Small intestine (tissue), 16 donors: ENCODE measurements around the gene ZCWPW1. TPM values are rescaled to one million over a fixed set of nuclear protein-coding genes. Genes with fewer than 3 reads are reported as not detected.

Experiments used
- DNase-seq, 2 donors: peaks; one replicate each; pipeline versions ENCODE4 v3.0.0 to v3.0.0-alpha.2; 2013
- FAIRE-seq: peaks from 2 replicates; lab custom pipeline; 2012; peaks lifted over from hg19 to GRCh38; lab: Jason Lieb, UNC
- H3K27ac ChIP-seq, 3 donors: one replicate each; pipeline ENCODE4 v1.5.1; 2013; ENCODE audit warnings: low read length in 2 of 3, mild to moderate bottlenecking in 2 of 3, control low read depth in 1 of 3, inconsistent platforms in 1 of 3, low read depth in 1 of 3, moderate library complexity in 1 of 3
- H3K27me3 ChIP-seq, 3 donors: one replicate each; pipeline ENCODE4 v1.6.1; 2013; ENCODE audit warnings: low read length in 3 of 3, inconsistent platforms in 1 of 3; ENCODE audit not compliant: control insufficient read depth in 3 of 3, insufficient read depth in 3 of 3
- H3K36me3 ChIP-seq, 3 donors: one replicate each; pipeline ENCODE4 v1.6.1; 2013; ENCODE audit warnings: low read length in 3 of 3, inconsistent platforms in 1 of 3, low read depth in 1 of 3, mild to moderate bottlenecking in 1 of 3, moderate library complexity in 1 of 3; ENCODE audit not compliant: control insufficient read depth in 3 of 3, insufficient read depth in 2 of 3
- H3K4me1 ChIP-seq, 3 donors: one replicate each; pipeline ENCODE4 v1.6.1; 2013; ENCODE audit warnings: low read length in 2 of 3, inconsistent platforms in 1 of 3, low read depth in 1 of 3, mild to moderate bottlenecking in 1 of 3, moderate library complexity in 1 of 3; ENCODE audit not compliant: control insufficient read depth in 3 of 3, insufficient read depth in 2 of 3
- H3K4me3 ChIP-seq, 3 donors: one replicate each; pipeline ENCODE4 v1.5.1; 2013; ENCODE audit warnings: low read length in 3 of 3, control low read depth in 1 of 3, inconsistent platforms in 1 of 3, low read depth in 1 of 3, mild to moderate bottlenecking in 1 of 3, moderate library complexity in 1 of 3
- H3K9me3 ChIP-seq, 2 donors: one replicate each; pipeline ENCODE4 v1.6.1; 2013; ENCODE audit warnings: low read depth in 1 of 2, low read length in 1 of 2; ENCODE audit not compliant: control insufficient read depth in 2 of 2, insufficient read depth in 1 of 2
- WGBS, 3 donors: extraction: QIAGEN DNeasy Blood & Tissue Kit; methylation state at CpG; one replicate each; pipeline ENCODE4 v1.1.7; 2013; 5-methylcytosine and 5-hydroxymethylcytosine counted together
- long read RNA-seq, 10 donors: transcript quantifications; one replicate each; lab custom pipeline, GENCODE V29; 2026
- polyA plus RNA-seq, 4 donors: library from polyadenylated mRNA; stranded (reverse) in 3 of 4; unstranded in 1 of 4; fragments of 200-250 nt in 3 of 4; fragments of 120-200 nt in 1 of 4; gene quantifications; one replicate each; pipeline versions ENCODE4 v1.2.1 to v1.2.3, GENCODE V29; 2013
- donor health status: healthy with polysubstance abuse.
- donor health status: control.
- donor health status: control.
- donor health status: Bipolar disorder and iron deficiency.
- donor health status: healthy.

The ZCWPW1 gene, protein sequence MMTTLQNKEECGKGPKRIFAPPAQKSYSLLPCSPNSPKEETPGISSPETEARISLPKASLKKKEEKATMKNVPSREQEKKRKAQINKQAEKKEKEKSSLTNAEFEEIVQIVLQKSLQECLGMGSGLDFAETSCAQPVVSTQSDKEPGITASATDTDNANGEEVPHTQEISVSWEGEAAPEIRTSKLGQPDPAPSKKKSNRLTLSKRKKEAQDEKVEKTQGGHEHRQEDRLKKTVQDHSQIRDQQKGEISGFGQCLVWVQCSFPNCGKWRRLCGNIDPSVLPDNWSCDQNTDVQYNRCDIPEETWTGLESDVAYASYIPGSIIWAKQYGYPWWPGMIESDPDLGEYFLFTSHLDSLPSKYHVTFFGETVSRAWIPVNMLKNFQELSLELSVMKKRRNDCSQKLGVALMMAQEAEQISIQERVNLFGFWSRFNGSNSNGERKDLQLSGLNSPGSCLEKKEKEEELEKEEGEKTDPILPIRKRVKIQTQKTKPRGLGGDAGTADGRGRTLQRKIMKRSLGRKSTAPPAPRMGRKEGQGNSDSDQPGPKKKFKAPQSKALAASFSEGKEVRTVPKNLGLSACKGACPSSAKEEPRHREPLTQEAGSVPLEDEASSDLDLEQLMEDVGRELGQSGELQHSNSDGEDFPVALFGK
- 1 to 10 TPM; 1.3 to 6.5 (median 4.8) TPM for polyA plus RNA-seq
- long read RNA-seq, donor 1, partial matches to known transcripts = 78 of 78 reads
- long read RNA-seq, donor 1, other reads (novel, unspliced or antisense) = 0 of 78 reads
- long read RNA-seq, donor 2 = 0 reads
- long read RNA-seq, donor 3, partial matches to known transcripts = 60 of 60 reads
- long read RNA-seq, donor 3, other reads (novel, unspliced or antisense) = 0 of 60 reads
- long read RNA-seq, donor 4 = 0 reads
- long read RNA-seq, donor 5 = 0 reads
- long read RNA-seq, donor 6 = 0 reads
- long read RNA-seq, donor 7, partial matches to known transcripts = 0 of 1 reads
- long read RNA-seq, donor 7, other reads (novel, unspliced or antisense) = 0 of 1 reads
- long read RNA-seq, donor 8 = 0 reads
- long read RNA-seq, donor 9 = 0 reads
- long read RNA-seq, donor 10, partial matches to known transcripts = 40 of 40 reads
- long read RNA-seq, donor 10, other reads (novel, unspliced or antisense) = 0 of 40 reads

GRCh38 chr7:100428199-100428966 is at the start of gene ZCWPW1:
Gene ZCWPW1 (minus strand): TSS chr7:100428703. CDS start chr7:100420649, 8,054 bp downstream.
- H3K4me3 ChIP-seq = peak within 1 kb of the TSS; percentile 81 to 88 (median 83)
- peaks cover 0 to 5% of the 10 kb centered on the region in 2 donors for H3K9me3 ChIP-seq
- H3K36me3 ChIP-seq = peaks cover 0 to 28% (median 0%) of the 10 kb centered on the region in 3 donors
- H3K27ac ChIP-seq = peak within 1 kb of the TSS; percentile 92 to 100 (median 94)
- no peaks in the 10 kb centered on the region for H3K27me3 ChIP-seq
- WGBS, 3 donors = 0 to 1% (median 0%) methylated on average over 66 of the region's 66 CpGs
- DNase-seq (peak; percentile 97 to 99), FAIRE-seq (no peak)
- peaks cover 0 to 30% (median 2%) of the 10 kb centered on the region in 3 donors for H3K4me1 ChIP-seq

DNA sequence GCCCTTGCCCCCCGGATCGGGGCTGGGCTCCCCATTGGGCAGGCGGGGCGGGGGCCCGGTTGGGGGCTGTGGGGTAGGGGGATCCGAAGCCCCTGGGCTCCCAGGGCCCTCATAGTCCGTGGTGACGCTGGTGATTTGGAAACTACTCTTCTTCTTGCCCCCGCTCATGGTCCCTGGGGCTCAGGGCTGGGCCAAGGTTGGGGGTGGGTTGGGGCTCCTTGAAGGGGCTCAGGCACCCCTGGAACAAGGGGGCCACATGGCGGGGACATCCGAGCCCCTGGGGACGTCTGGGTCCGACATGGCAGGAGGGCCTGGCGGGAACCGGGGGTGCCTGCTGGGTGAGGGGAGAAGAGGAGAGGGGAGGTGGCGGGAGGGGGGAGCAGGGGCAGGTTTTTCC is 49.4 kb upstream of the ZCWPW1 start:
- WGBS, 3 donors = 0 to 1% (median 0%) methylated on average over 12 to 16 of the region's 16 CpGs
- H3K4me1 ChIP-seq = peaks cover 0 to 36% (median 16%) of the 10 kb centered on the region in 3 donors
- no peak for DNase-seq

DNA sequence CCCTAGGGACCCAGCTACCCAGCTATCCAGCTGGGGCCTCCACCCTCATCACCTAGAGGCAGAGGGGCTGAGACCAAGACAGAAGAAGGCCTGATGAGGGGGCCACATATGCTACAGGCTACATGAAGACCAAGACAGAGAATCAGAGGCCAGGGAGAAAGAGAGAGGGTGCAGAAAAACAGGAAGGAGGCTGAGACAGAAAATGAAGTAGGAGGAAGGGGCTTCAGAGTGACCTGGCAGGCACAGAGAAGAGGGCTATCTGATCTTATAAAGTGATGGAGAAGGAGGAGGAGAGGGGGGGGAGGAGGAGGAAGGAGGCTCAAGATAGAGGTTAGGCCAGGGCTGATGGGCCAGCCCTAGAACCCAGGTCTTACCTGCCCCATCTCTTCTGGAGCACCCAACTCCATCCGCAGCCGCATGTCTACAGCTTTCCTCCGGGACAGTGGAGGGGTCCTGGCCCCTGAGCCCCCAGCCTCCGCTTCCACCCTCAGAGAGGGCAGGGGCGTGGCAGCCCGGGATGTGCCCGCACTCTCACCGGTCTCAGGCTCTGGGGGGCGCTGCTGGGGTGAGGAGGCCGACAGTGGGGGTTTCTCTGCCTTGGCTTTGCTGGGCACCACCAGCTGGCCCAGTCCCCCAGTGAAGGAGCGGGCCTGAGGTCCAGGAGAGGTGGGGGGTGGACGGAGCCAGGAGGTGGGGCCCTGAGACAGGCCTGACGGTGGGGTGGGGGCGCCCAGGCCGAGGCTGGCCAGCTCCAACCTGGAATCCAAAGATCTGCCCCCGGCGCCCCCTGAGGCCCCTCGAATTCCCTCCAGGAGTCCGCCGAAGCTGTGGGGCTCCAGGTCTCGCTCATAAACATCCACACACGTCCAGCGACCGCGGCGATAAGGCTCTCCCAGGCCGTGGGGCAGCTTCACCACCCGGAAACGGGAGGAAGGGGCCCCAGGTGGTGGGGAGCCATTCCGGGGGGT is 48.7 kb upstream of the ZCWPW1 start:
- peak overlapping the region in 1 of 3 donors; percentile 56 for H3K27ac ChIP-seq
- H3K9me3 ChIP-seq = no peaks in the 10 kb centered on the region
- H3K4me3 ChIP-seq = peak overlapping the region; percentile 92 to 99 (median 96)
- peaks cover under 1 to 47% (median 7%) of the 10 kb centered on the region in 3 donors for H3K36me3 ChIP-seq
- DNase-seq (peak in 1 of 2 donors; percentile 63), FAIRE-seq (no peak)
- H3K27me3 ChIP-seq = no peaks in the 10 kb centered on the region
- peaks cover 2 to 32% (median 19%) of the 10 kb centered on the region in 3 donors for H3K4me1 ChIP-seq
- 9 to 11% (median 9%) methylated on average over 25 to 30 of the region's 30 CpGs for WGBS, 3 donors

More for the DNA sequence above, 49.4 kb upstream of the ZCWPW1 start:
- no peaks in the 10 kb centered on the region for H3K27me3 ChIP-seq
- H3K4me3 ChIP-seq = peak overlapping the region; percentile 92 to 99 (median 96)
- FAIRE-seq = no peak
- H3K9me3 ChIP-seq = no peaks in the 10 kb centered on the region
- peaks cover 0 to 40% (median 7%) of the 10 kb centered on the region in 3 donors for H3K36me3 ChIP-seq
- H3K27ac ChIP-seq = peak overlapping the region in 2 of 3 donors; percentile 93 to 95

DNA sequence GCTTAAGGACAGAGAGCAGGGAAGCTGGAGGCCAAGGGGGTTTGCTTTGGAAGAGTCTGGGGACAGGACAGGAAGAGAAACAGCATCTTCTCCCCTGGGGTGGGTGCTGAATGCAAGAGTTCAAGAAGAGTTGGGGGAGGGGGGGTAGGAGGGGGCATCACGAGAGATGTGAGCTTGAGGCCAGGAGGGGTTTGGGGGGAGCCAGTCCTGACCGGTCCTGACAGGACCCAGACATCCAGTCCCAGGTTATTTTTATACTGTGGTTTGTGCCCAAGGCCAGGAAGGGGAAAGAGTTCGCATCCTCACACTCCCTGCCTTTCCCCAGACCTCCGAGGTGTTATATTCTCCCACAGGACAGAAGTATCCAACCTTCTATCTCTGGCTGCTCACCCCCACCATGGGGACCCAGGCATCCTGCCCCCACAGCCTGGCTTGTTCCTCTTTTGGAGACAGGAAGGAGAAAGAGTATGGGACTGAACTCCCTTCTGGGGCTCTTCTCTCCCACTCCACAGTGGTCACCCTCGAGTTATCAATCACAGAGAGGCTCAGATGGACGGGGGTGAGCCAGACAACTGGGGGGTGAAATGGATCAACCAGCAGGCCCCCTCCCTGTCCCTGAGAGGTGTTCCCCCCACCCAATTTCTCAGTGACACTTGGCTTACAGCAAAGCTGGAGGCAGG is 47.7 kb upstream of the ZCWPW1 start:
- FAIRE-seq = no peak
- peak overlapping the region in 2 of 3 donors; percentile 92 to 96 for H3K4me3 ChIP-seq
- no peaks in the 10 kb centered on the region for H3K9me3 ChIP-seq
- no peak for DNase-seq
- no peaks in the 10 kb centered on the region for H3K27me3 ChIP-seq
- H3K27ac ChIP-seq = peak overlapping the region in 2 of 3 donors; percentile 2 to 19
- 25 to 52% (median 41%) methylated on average over 6 of the region's 6 CpGs for WGBS, 3 donors
- H3K36me3 ChIP-seq = peaks cover 3 to 56% (median 7%) of the 10 kb centered on the region in 3 donors
- peaks cover 2 to 32% (median 19%) of the 10 kb centered on the region in 3 donors for H3K4me1 ChIP-seq

DNA sequence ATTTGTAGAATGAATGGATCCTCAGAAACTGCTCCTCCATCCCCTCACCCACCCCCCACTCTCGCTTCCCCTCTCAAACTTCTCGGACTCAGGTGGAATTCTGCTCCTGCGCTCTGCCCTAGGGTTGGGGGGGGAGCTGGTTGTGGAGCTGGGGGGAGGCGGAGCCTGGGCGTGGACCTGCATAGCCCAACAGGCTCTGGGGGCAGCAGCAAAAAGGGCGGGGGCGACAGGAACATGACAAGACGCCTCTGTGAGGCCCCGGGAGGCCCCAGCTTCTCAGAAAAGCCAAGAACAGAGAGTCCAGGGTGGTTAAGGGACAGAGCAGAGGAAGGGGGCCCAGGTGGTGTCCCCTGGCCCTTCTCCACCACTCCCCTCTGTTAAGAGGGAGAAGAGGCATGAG is 47.0 kb upstream of the ZCWPW1 start:
- peaks cover 3 to 62% (median 7%) of the 10 kb centered on the region in 3 donors for H3K36me3 ChIP-seq
- H3K27me3 ChIP-seq = no peaks in the 10 kb centered on the region
- H3K4me3 ChIP-seq = peak overlapping the region in 1 of 3 donors; percentile 8
- H3K27ac ChIP-seq = peak overlapping the region; percentile 2 to 19 (median 14)
- no peaks in the 10 kb centered on the region for H3K9me3 ChIP-seq
- DNase-seq (peak in 1 of 2 donors; percentile 58), FAIRE-seq (no peak)
- WGBS, 3 donors = 42 to 62% (median 56%) methylated on average over 9 of the region's 9 CpGs
- peaks cover 2 to 32% (median 19%) of the 10 kb centered on the region in 3 donors for H3K4me1 ChIP-seq

DNA sequence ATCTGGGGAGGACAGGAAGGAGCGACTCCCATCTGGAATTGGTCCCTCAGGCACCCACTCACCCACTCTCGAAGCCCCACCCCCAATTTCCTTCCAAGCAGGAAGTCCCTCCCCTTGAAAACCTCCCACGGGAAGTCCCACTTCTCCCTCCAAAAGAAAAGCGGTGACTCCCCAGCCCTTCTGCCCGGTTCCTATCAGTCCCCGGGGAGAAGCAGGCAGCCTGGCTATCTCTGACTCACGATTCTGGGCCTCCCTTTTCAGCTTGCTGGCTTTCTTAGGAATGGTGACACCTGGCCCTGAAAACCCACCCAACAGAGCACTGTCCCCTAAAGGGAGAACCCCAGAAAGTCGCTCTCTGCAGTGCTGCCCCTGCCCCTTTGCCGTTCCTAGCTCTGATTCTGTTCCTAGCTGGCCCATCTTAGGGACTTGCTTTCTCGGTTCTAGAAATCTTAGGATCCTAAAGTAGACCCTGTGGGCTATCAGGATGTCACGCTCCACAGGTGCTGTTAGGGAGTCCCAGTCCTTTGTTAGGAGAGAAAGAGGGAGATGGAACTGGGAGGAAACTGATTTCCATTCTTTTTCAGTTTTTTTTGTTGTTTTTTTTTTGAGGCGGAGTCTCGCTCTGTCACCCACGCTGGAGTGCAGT is 44.5 kb upstream of the ZCWPW1 start:
- peaks cover 3 to 84% (median 8%) of the 10 kb centered on the region in 3 donors for H3K36me3 ChIP-seq
- H3K4me1 ChIP-seq = peaks cover 2 to 32% (median 15%) of the 10 kb centered on the region in 3 donors
- DNase-seq (no peak), FAIRE-seq (no peak)
- no peaks in the 10 kb centered on the region for H3K27me3 ChIP-seq
- peak overlapping the region in 1 of 3 donors; percentile 56 for H3K27ac ChIP-seq
- no peak overlapping the region for H3K4me3 ChIP-seq
- H3K9me3 ChIP-seq = no peaks in the 10 kb centered on the region
- WGBS, 3 donors = 54 to 64% (median 56%) methylated on average over 14 of the region's 14 CpGs
